HEK293 (cell line): ENCODE results near the gene MGAT1.

Source experiments
- KLF7 ChIP-seq: fragments of 450-650 bp; formaldehyde crosslinking; IDR thresholded peaks from 2 replicates; pipeline ENCODE4 v1.5.1; 2016; ENCODE audit warnings: missing biosample characterization, missing genetic modification characterization, borderline replicate concordance
- PBX3 ChIP-seq: sonication (generic); formaldehyde crosslinking; IDR thresholded peaks from 2 replicates; pipeline ENCODE4 v1.8.1; 2022; ENCODE audit warnings: mild to moderate bottlenecking, moderate library complexity, missing genetic modification reagents
- REPIN1 ChIP-seq: fragments of 450-650 bp; formaldehyde crosslinking; IDR thresholded peaks from 2 replicates; pipeline ENCODE4 v1.5.1; 2017; ENCODE audit warnings: missing biosample characterization, missing genetic modification characterization, low read depth
- REST ChIP-seq: fragments of 450-650 bp; formaldehyde crosslinking; IDR thresholded peaks from 2 replicates; pipeline ENCODE4 v1.5.1; 2016; ENCODE audit warnings: missing biosample characterization, missing genetic modification characterization
- YY1 ChIP-seq: fragments of 450-650 bp; formaldehyde crosslinking; IDR thresholded peaks from 2 replicates; pipeline ENCODE4 v1.5.1; 2018; ENCODE audit warnings: missing biosample characterization, missing genetic modification characterization
- ZFP37 ChIP-seq: fragments of 450-650 bp; formaldehyde crosslinking; IDR thresholded peaks from 2 replicates; pipeline ENCODE4 v1.5.1; 2016; ENCODE audit warnings: missing biosample characterization, missing genetic modification characterization
- ZNF138 ChIP-seq: fragments of 450-650 bp; formaldehyde crosslinking; IDR thresholded peaks from 2 replicates; pipeline ENCODE4 v1.5.1; 2016; ENCODE audit warnings: missing biosample characterization, missing genetic modification characterization, borderline replicate concordance
- ZNF394 ChIP-seq: fragments of 450-650 bp; formaldehyde crosslinking; IDR thresholded peaks from 2 replicates; pipeline ENCODE4 v1.5.1; 2016; ENCODE audit warnings: missing biosample characterization, missing genetic modification characterization, mild to moderate bottlenecking, moderate library complexity, borderline replicate concordance
- ZNF416 ChIP-seq: fragments of 450-650 bp; formaldehyde crosslinking; IDR thresholded peaks from 2 replicates; pipeline ENCODE4 v1.5.1; 2016; ENCODE audit warnings: missing biosample characterization, missing genetic modification characterization
- ZNF610 ChIP-seq: fragments of 450-650 bp; formaldehyde crosslinking; IDR thresholded peaks from 2 replicates; pipeline ENCODE4 v1.5.1; 2016; ENCODE audit warnings: missing biosample characterization, missing genetic modification characterization, borderline replicate concordance
- ZNF660 ChIP-seq: fragments of 450-650 bp; IDR thresholded peaks from 2 replicates; pipeline ENCODE4 v1.5.1; 2018; ENCODE audit warnings: missing biosample characterization, mild to moderate bottlenecking, missing genetic modification characterization
- ZNF692 ChIP-seq: fragments of 450-650 bp; formaldehyde crosslinking; IDR thresholded peaks from 2 replicates; pipeline ENCODE4 v1.5.1; 2016; ENCODE audit warnings: missing biosample characterization, missing genetic modification characterization
- TF ChIP-seq, protein P1 (sequence below): fragments of 450-650 bp; formaldehyde crosslinking; IDR thresholded peaks from 2 replicates; pipeline ENCODE4 v1.5.1; 2016; ENCODE audit warnings: missing biosample characterization, missing genetic modification characterization
- TF ChIP-seq, protein P2 (sequence below): fragments of 450-650 bp; formaldehyde crosslinking; IDR thresholded peaks from 2 replicates; pipeline ENCODE4 v1.5.1; 2016; ENCODE audit warnings: missing biosample characterization, missing genetic modification characterization, low read depth

GRCh38 chr5:180850434-180851078 is 48.0 kb upstream of the MGAT1 start:
- no peak for TF ChIP-seq ZNF610
- TF ChIP-seq ZNF660, result no peak
- no peak for TF ChIP-seq KLF7 (tag by site-specific recombination)
- TF ChIP-seq ZFP37 (tag by site-specific recombination), result no peak
- TF ChIP-seq REST (tag by site-specific recombination), result no peak
- TF ChIP-seq, protein P1, sequence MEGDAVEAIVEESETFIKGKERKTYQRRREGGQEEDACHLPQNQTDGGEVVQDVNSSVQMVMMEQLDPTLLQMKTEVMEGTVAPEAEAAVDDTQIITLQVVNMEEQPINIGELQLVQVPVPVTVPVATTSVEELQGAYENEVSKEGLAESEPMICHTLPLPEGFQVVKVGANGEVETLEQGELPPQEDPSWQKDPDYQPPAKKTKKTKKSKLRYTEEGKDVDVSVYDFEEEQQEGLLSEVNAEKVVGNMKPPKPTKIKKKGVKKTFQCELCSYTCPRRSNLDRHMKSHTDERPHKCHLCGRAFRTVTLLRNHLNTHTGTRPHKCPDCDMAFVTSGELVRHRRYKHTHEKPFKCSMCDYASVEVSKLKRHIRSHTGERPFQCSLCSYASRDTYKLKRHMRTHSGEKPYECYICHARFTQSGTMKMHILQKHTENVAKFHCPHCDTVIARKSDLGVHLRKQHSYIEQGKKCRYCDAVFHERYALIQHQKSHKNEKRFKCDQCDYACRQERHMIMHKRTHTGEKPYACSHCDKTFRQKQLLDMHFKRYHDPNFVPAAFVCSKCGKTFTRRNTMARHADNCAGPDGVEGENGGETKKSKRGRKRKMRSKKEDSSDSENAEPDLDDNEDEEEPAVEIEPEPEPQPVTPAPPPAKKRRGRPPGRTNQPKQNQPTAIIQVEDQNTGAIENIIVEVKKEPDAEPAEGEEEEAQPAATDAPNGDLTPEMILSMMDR (tag by site-specific recombination), result no peak
- TF ChIP-seq, protein P2, sequence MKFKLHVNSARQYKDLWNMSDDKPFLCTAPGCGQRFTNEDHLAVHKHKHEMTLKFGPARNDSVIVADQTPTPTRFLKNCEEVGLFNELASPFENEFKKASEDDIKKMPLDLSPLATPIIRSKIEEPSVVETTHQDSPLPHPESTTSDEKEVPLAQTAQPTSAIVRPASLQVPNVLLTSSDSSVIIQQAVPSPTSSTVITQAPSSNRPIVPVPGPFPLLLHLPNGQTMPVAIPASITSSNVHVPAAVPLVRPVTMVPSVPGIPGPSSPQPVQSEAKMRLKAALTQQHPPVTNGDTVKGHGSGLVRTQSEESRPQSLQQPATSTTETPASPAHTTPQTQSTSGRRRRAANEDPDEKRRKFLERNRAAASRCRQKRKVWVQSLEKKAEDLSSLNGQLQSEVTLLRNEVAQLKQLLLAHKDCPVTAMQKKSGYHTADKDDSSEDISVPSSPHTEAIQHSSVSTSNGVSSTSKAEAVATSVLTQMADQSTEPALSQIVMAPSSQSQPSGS (tag by site-specific recombination), result no peak
- no peak for TF ChIP-seq ZNF394 (tag by site-specific recombination)
- TF ChIP-seq ZNF138 (tag by site-specific recombination), result no peak
- no peak for TF ChIP-seq ZNF416
- TF ChIP-seq ZNF692 (tag by site-specific recombination), result no peak
- TF ChIP-seq REPIN1 (tag by site-specific recombination), result no peak
- no peak for TF ChIP-seq YY1 (tag by site-specific recombination)
- TF ChIP-seq PBX3 (CRISPR knock-in tag), result no peak
